ENCODE data around the gene RXRG. TPM values are rescaled to one million over a fixed set of nuclear protein-coding genes. Genes with fewer than 3 reads are reported as not detected.

Gene RXRG
- total and polyA plus RNA-seq, 9 of the 15 experiments (the other 6 are each of a cell fraction or from before 2014, with no cell fraction given), result not detected

DNA sequence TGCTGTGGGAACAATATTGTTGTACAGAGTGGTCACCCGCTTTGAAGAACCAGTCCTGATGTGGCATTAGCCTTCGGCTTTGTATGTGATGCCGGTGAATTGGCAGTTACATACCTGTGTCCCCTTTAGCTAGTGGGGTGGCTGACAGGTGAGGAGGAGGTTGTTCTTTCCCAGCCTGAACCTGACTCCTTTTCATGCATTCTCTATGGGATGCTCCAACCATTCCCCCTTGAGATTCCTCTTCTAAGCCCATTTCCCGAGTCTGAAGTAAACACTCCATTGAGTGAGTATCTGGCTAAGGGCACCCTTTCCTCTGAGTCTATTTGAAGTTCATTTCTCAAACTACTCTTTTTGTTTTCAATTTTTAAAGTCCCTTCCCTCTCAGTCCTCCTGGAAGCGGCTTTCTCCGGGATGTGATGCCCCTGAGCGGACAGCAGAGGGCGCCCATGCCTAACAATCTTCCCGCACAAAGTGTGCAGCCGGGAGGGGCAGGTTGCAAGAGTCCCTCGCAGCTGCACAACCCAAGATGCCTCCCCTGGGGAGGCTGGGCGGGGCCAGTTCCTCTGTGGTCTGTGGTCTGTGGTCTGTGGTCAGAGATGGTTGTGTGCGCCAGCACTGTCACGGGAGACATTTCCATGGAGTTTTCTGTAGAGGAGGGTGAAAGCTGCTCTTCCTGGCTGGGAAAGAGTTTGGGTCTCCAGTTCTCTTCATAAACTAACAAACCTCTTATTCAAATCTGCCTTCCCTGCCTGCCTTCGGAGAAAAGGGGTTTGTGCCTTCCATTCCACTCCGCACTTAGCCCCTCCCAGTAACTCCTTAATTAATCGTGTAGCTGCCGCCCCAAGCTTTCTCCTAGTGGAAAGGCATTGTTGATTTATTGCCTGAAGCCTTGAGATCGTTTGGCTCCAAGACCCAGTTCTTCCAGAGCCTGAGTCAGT, 52.0 kb downstream of the RXRG start (continued):
- TF ChIP-seq BMI1 (IDR thresholded peaks at IDR 0.05; ENCODE audit: low read length), result no peak
- no peak for TF ChIP-seq CUX1 (CRISPR knock-in tag; IDR thresholded peaks at IDR 0.05)
- no peak for TF ChIP-seq ATF1 (CRISPR knock-in tag; IDR thresholded peaks at IDR 0.05)
- peak; percentile 29; the same call in 1 of the 2 replicates for TF ChIP-seq ATF1 (tag; IDR thresholded peaks at IDR 0.05)
- peak; percentile 82; the same call in 1 of the 2 replicates for TF ChIP-seq MITF (IDR thresholded peaks at IDR 0.05)
- peak; percentile 21; the same call in 1 of the 2 replicates for TF ChIP-seq BCOR (IDR thresholded peaks at IDR 0.05)
- TF ChIP-seq SRF (CRISPR knock-in tag; IDR thresholded peaks at IDR 0.05), result peak in 1 of 2 experiments; percentile 72; a peak in 1 of 4 replicates
- peak; percentile 67 for TF ChIP-seq TCF3 (CRISPR knock-in tag; IDR thresholded peaks at IDR 0.05)
- no peak for TF ChIP-seq MCM2 (IDR thresholded peaks at IDR 0.05; ENCODE audit: low read depth)
- TF ChIP-seq L3MBTL2 (IDR thresholded peaks at IDR 0.05), result peak; percentile 54
- no peak for TF ChIP-seq KLF10 (CRISPR knock-in tag; IDR thresholded peaks at IDR 0.05)
- peak; percentile 36; the same call in 1 of the 2 replicates for TF ChIP-seq DPF2 (IDR thresholded peaks at IDR 0.05)
- TF ChIP-seq HNRNPL (IDR thresholded peaks at IDR 0.05; ENCODE audit: low read depth, low read length), result no peak
- peak; percentile 99 for TF ChIP-seq CBFB (CRISPR knock-in tag; IDR thresholded peaks at IDR 0.05)
- TF ChIP-seq, protein P1, sequence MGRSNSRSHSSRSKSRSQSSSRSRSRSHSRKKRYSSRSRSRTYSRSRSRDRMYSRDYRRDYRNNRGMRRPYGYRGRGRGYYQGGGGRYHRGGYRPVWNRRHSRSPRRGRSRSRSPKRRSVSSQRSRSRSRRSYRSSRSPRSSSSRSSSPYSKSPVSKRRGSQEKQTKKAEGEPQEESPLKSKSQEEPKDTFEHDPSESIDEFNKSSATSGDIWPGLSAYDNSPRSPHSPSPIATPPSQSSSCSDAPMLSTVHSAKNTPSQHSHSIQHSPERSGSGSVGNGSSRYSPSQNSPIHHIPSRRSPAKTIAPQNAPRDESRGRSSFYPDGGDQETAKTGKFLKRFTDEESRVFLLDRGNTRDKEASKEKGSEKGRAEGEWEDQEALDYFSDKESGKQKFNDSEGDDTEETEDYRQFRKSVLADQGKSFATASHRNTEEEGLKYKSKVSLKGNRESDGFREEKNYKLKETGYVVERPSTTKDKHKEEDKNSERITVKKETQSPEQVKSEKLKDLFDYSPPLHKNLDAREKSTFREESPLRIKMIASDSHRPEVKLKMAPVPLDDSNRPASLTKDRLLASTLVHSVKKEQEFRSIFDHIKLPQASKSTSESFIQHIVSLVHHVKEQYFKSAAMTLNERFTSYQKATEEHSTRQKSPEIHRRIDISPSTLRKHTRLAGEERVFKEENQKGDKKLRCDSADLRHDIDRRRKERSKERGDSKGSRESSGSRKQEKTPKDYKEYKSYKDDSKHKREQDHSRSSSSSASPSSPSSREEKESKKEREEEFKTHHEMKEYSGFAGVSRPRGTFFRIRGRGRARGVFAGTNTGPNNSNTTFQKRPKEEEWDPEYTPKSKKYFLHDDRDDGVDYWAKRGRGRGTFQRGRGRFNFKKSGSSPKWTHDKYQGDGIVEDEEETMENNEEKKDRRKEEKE (IDR thresholded peaks at IDR 0.05; ENCODE audit: borderline replicate concordance in 1 of 2, control insufficient read depth in 1 of 2, low read depth in 2 of 2, low read length in 1 of 2), result no peak
- peak; percentile 81 for TF ChIP-seq KLF16 (IDR thresholded peaks at IDR 0.05)
- peak; percentile 10 to 87; a peak in 2 of 4 replicates for TF ChIP-seq RCOR1 (IDR thresholded peaks at IDR 0.05; ENCODE audit: borderline replicate concordance in 1 of 2, low read depth in 2 of 2, low read length in 2 of 2)
